Measurements from ENCODE around the gene RPTOR. TPM values are rescaled to one million over a fixed set of nuclear protein-coding genes. Genes with fewer than 3 reads are reported as not detected.

RPTOR gene
- total RNA-seq, 1 donor from 2014 or later: 32.0 TPM

DNA sequence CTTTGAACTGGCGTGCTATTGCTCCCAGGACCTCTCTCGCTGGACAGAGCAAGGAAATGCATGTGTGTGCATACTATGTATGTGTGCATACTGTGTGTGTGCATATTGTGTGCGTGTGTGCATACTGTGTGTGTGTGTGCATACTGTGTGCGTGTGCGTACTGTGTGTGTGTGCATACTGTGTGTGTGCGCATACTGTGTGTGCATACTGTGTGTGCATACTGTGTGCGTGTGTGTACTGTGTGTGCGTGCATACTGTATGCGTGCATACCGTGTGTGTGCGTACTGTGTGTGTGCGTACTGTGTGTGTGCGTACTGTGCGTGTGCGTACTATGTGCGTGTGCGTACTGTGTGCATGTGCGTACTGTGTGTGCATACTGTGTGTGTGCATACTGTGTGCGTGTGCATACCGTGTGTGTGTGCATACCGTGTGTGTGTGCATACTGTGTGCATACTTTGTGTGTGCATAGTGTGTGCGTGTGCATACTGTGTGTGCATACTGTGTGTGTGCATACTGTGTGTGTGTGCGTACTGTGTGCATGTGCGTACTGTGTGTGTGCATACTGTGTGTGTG, 89.4 kb downstream of the RPTOR start:
- no peak overlapping the region for H3K27ac ChIP-seq (ENCODE audit: low read depth, low read length)
- no peaks in the 10 kb centered on the region for H3K4me1 ChIP-seq (ENCODE audit: insufficient read depth, low read length)
- DNase-seq (ENCODE audit: low read depth) (no peak), FAIRE-seq (peak; percentile 45)
- no peak overlapping the region for H3K4me3 Mint-ChIP-seq (ENCODE audit: unreplicated experiment)
- no peak overlapping the region for H3K27ac Mint-ChIP-seq (ENCODE audit: unreplicated experiment)
- H3K4me1 Mint-ChIP-seq (ENCODE audit: low read depth, unreplicated experiment): peaks cover 5% of the 10 kb centered on the region
- H4K20me1 ChIP-seq (ENCODE audit: insufficient read depth, low read length): peaks cover 92% of the 10 kb centered on the region
- H3K27me3 Mint-ChIP-seq (ENCODE audit: low read depth, unreplicated experiment): no peaks in the 10 kb centered on the region
- no peak overlapping the region for H2AFZ ChIP-seq (ENCODE audit: low read depth, low read length)
- H3K9me3 Mint-ChIP-seq (ENCODE audit: unreplicated experiment): no peaks in the 10 kb centered on the region
- no peaks in the 10 kb centered on the region for H3K27me3 ChIP-seq (ENCODE audit: insufficient read depth, low read length)
- H3K4me3 ChIP-seq (ENCODE audit: insufficient read depth, low read depth, low read length): no peak overlapping the region
- no peaks in the 10 kb centered on the region for H3K36me3 ChIP-seq (ENCODE audit: insufficient read depth, low read length)
- no peaks in the 10 kb centered on the region for H3K9me3 ChIP-seq (ENCODE audit: insufficient read depth, low read depth, low read length)
- no peak for TF ChIP-seq EZH2 (IDR thresholded peaks at IDR 0.05; ENCODE audit: insufficient read depth, low read length)
- TF ChIP-seq, protein P1, sequence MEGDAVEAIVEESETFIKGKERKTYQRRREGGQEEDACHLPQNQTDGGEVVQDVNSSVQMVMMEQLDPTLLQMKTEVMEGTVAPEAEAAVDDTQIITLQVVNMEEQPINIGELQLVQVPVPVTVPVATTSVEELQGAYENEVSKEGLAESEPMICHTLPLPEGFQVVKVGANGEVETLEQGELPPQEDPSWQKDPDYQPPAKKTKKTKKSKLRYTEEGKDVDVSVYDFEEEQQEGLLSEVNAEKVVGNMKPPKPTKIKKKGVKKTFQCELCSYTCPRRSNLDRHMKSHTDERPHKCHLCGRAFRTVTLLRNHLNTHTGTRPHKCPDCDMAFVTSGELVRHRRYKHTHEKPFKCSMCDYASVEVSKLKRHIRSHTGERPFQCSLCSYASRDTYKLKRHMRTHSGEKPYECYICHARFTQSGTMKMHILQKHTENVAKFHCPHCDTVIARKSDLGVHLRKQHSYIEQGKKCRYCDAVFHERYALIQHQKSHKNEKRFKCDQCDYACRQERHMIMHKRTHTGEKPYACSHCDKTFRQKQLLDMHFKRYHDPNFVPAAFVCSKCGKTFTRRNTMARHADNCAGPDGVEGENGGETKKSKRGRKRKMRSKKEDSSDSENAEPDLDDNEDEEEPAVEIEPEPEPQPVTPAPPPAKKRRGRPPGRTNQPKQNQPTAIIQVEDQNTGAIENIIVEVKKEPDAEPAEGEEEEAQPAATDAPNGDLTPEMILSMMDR (IDR thresholded peaks at IDR 0.05; ENCODE audit: insufficient read depth, low read depth, low read length): no peak
- peaks cover 60% of the 10 kb centered on the region for H3K79me2 ChIP-seq (ENCODE audit: insufficient read depth, low read length)
- H3K9ac ChIP-seq (ENCODE audit: low read length): no peak overlapping the region
- peaks cover 2% of the 10 kb centered on the region for H3K36me3 Mint-ChIP-seq (ENCODE audit: low read depth, unreplicated experiment)
- no peak overlapping the region for H3K4me2 ChIP-seq (ENCODE audit: low read length)

DNA sequence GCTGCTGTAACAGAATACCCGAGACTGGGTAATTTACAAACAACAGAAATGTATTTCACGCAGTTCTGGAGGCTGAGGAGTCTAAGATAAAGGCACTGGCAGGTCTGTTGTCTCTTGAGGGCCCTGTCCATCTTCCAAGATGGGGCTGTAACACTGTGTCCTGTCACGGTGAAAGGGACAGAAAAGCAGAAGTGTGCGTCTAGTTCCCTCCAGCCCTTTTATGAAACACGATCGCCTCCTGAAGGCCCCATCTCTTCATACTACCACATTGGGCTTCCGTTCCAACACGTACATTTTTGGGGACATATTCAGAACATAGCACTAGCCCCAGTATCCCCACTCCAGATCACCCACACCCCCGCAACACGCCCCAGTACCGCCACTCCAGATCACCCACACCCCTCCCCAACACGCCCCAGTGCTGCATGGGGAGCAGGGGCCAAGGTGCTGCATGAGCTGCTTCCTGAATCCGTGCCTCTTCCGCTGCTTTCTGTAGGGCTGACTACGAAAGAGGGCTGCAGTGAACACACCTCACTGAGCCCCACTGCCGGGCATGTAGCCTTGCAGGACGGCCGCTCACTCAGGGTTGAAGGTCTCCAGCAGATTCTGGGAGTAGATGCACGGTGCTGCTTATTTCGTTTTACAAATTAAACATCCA, 91.9 kb downstream of the RPTOR start:
- H3K36me3 Mint-ChIP-seq (ENCODE audit: low read depth, unreplicated experiment): peaks cover 4% of the 10 kb centered on the region
- H3K27me3 Mint-ChIP-seq (ENCODE audit: low read depth, unreplicated experiment): no peaks in the 10 kb centered on the region
- no peak overlapping the region for H3K27ac Mint-ChIP-seq (ENCODE audit: unreplicated experiment)
- Histone ChIP-seq H2AFZ (ENCODE audit: low read depth, low read length) (no peak overlapping the region), H3K27me3 (ENCODE audit: insufficient read depth, low read length) (no peaks in the 10 kb centered on the region), H3K27ac (ENCODE audit: low read depth, low read length) (no peak overlapping the region), H3K9me3 (ENCODE audit: insufficient read depth, low read depth, low read length) (no peaks in the 10 kb centered on the region), H3K4me2 (ENCODE audit: low read length) (no peak overlapping the region), H3K36me3 (ENCODE audit: insufficient read depth, low read length) (no peaks in the 10 kb centered on the region), H3K4me1 (ENCODE audit: insufficient read depth, low read length) (no peaks in the 10 kb centered on the region), H3K79me2 (ENCODE audit: insufficient read depth, low read length) (peaks cover 65% of the 10 kb centered on the region), H4K20me1 (ENCODE audit: insufficient read depth, low read length) (peaks cover 84% of the 10 kb centered on the region), H3K9ac (ENCODE audit: low read length) (no peak overlapping the region), H3K4me3 (ENCODE audit: insufficient read depth, low read depth, low read length) (no peak overlapping the region)
- TF ChIP-seq, protein P1 (IDR thresholded peaks at IDR 0.05; ENCODE audit: insufficient read depth, low read depth, low read length): no peak
- TF ChIP-seq EZH2 (IDR thresholded peaks at IDR 0.05; ENCODE audit: insufficient read depth, low read length): no peak
- DNase-seq (ENCODE audit: low read depth): no peak
- no peak for FAIRE-seq
- no peak overlapping the region for H3K4me3 Mint-ChIP-seq (ENCODE audit: unreplicated experiment)
- H3K4me1 Mint-ChIP-seq (ENCODE audit: low read depth, unreplicated experiment): peaks cover 5% of the 10 kb centered on the region
- peaks cover 3% of the 10 kb centered on the region for H3K9me3 Mint-ChIP-seq (ENCODE audit: unreplicated experiment)
